ENCODE results near the gene MAPK6. TPM values are rescaled to one million over a fixed set of nuclear protein-coding genes. Genes with fewer than 3 reads are reported as not detected.

MAPK6 gene
- total and polyA plus RNA-seq, 4 donors, result 5.6 to 27.1 (median 16.9) TPM

DNA sequence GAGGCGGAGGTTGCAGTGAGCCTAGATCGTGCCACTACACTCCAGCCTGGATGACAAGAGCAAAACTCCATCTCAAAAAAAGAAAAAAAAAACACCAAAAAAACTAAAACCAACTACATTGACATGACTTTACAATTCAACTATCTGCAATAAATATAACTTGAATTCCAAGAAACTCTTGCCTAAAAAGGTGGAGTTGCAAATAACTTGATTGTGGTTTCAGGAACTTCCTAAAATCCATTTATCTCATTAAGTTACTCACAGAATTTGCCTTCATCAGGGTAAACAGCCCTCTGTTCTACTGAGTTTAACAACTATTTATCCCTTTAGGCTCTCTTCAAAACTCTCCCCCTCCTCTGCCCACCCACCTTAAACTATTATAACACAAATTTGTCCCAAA, 2.7 kb upstream of the MAPK6 start:
- Histone ChIP-seq H3K9me3 (ENCODE audit: control insufficient read depth, low read length) (no peaks in the 10 kb centered on the region), H3K4me3 (ENCODE audit: low read length in 2 of 2) (no peak overlapping the region), H3K27me3 (ENCODE audit: control insufficient read depth in 1 of 2, insufficient read depth in 2 of 2, low read length in 1 of 2) (no peaks in the 10 kb centered on the region), H3K36me3 (ENCODE audit: control insufficient read depth in 1 of 2, insufficient read depth in 2 of 2, low read length in 1 of 2) (no peaks in the 10 kb centered on the region), H3K27ac (ENCODE audit: low read depth in 1 of 2, low read length in 2 of 2) (no peak overlapping the region), H3K4me1 (ENCODE audit: control insufficient read depth in 1 of 2, insufficient read depth in 2 of 2, low read length in 2 of 2) (no peaks in the 10 kb centered on the region)
- ATAC-seq (ENCODE audit: low FRiP score) (no peak), DNase-seq (no peak)
- 97 to 100% methylated on average over 2 of the region's 2 CpGs for WGBS, 2 donors
- intact Hi-C loops (cut with DNase I), result no loop called here

DNA sequence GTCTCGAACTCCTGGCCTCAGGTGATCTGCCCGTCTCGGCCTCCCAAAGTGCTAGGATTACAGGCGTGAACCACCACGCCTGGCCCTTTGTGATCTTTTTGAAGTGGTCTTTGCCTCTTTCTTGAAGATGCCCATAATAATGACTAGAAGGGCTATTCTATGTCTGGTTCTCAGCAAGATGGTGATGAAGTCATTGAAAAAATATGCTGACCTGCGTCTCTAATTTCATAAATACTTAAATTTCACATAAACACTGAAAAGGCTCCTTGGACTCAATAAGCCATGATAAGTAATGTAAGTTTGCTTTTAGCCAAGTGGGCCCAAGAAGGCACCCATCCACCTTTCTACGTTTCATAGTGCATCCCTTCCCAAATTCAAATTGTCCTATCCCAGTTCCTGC, 775 bp upstream of the MAPK6 start:
- no peak overlapping the region for H3K27ac ChIP-seq (ENCODE audit: low read depth in 1 of 2, low read length in 2 of 2)
- no peaks in the 10 kb centered on the region for H3K36me3 ChIP-seq (ENCODE audit: control insufficient read depth in 1 of 2, insufficient read depth in 2 of 2, low read length in 1 of 2)
- no peaks in the 10 kb centered on the region for H3K4me1 ChIP-seq (ENCODE audit: control insufficient read depth in 1 of 2, insufficient read depth in 2 of 2, low read length in 2 of 2)
- no peak for ATAC-seq (ENCODE audit: low FRiP score)
- intact Hi-C loops (cut with DNase I), result no loop called here
- 87 to 88% methylated on average over 7 of the region's 7 CpGs for WGBS, 2 donors
- no peaks in the 10 kb centered on the region for H3K27me3 ChIP-seq (ENCODE audit: control insufficient read depth in 1 of 2, insufficient read depth in 2 of 2, low read length in 1 of 2)
- DNase-seq, result no peak
- no peaks in the 10 kb centered on the region for H3K9me3 ChIP-seq (ENCODE audit: control insufficient read depth, low read length)
- no peak overlapping the region for H3K4me3 ChIP-seq (ENCODE audit: low read length in 2 of 2)

DNA sequence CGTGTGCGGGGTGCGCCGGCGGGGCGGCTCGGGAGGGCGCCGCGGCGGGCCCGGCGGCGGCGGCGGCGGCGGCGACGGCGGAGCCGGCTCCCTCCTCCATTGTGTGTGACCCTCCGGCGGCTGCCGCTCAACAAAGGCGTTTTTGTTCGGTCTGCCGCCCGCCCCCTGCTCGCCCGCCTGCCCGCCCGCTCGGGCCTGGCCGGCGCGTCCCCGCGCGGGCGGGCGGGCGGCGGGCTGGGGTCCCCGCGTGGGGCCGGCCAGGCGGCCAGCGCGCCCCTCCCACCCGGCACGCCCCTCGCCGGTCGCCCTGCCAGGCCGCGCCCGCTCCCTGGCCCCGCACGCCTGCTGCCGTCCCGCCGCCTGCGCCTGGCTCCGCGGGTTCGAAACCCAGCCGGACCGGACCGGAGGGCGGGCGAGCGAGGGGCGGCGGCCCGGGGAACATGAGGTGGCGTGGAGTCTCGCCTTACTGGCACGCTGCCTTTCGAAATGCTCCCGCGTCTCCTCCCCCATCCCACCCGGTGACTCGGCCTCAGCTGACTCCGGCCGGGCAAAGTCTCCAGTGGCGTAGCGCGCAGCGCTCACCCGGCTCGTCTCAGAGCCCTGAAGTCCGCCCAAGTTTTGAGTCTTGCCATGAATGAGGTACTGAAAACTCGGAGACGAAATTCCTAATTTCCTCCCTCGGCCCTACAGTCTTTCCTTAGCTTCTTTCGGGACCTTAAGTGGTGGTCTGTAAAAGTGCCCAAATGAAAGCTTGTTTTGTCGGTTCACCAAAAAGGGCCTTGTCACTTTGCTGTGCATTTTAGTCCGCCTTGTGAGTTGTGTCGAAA, 588 bp downstream of the MAPK6 start:
- 0 to 1% methylated on average over 54 to 100 of the region's 100 CpGs for WGBS, 2 donors
- H3K4me3 ChIP-seq (ENCODE audit: low read length in 2 of 2), result peak overlapping the region; percentile 95 to 99
- no peaks in the 10 kb centered on the region for H3K4me1 ChIP-seq (ENCODE audit: control insufficient read depth in 1 of 2, insufficient read depth in 2 of 2, low read length in 2 of 2)
- H3K27me3 ChIP-seq (ENCODE audit: control insufficient read depth in 1 of 2, insufficient read depth in 2 of 2, low read length in 1 of 2), result no peaks in the 10 kb centered on the region
- H3K9me3 ChIP-seq (ENCODE audit: control insufficient read depth, low read length), result no peaks in the 10 kb centered on the region
- intact Hi-C loops (cut with DNase I), result loop anchor here in 1 of 2 donors (2.0 kb wide), 1 partner anchor 47 kb away; no protein-coding TSS in a partner anchor
- H3K27ac ChIP-seq (ENCODE audit: low read depth in 1 of 2, low read length in 2 of 2), result peak overlapping the region; percentile 96 to 98
- DNase-seq, result peak; percentile 93 to 96
- peak; percentile 87 for ATAC-seq (ENCODE audit: low FRiP score)
- H3K36me3 ChIP-seq (ENCODE audit: control insufficient read depth in 1 of 2, insufficient read depth in 2 of 2, low read length in 1 of 2), result no peaks in the 10 kb centered on the region

DNA sequence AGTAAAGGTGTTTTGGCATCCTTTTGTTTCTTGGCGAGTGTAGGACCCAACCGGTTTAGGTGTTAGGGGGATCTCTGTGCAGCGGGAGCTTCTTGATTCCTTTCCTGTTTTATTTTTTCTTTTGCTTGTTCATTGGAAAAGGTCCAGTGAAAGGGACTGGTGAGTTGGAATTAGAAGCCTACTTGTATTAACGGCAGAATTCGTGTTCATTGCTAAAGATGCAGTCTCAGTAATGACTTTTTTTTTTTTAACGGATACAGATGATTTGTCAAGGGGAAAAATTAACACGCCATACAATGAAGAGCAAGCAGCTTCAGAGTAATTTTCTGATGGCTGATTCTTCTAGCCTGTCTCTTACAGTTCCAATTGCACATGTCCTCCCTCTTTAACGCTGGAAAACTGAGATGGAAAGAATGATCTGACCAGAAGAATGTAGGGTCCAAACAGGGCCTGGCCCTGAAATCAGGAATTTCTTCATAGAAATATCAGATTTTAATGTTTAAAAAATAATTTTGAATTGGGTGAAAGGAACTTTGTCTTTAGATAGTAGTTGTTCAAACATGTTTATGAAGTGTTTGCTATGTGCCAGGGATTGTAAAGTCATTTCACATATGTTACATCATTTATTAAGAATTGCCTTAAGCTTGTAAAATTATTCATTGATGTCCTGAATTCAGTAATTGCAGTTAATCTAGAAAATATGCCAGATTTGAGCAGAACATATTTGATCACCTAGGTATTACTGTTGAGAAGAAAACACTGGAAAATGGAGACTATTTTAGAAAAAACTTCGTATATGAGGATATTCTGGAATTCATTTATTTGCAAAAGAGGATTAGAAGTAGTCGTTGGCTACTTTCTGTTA, 1.4 kb downstream of the MAPK6 start:
- DNase-seq (no peak), ATAC-seq (ENCODE audit: low FRiP score) (no peak)
- Histone ChIP-seq H3K4me1 (ENCODE audit: control insufficient read depth in 1 of 2, insufficient read depth in 2 of 2, low read length in 2 of 2) (no peaks in the 10 kb centered on the region), H3K27ac (ENCODE audit: low read depth in 1 of 2, low read length in 2 of 2) (peak overlapping the region; percentile 96 to 98), H3K4me3 (ENCODE audit: low read length in 2 of 2) (peak overlapping the region; percentile 95 to 99), H3K27me3 (ENCODE audit: control insufficient read depth in 1 of 2, insufficient read depth in 2 of 2, low read length in 1 of 2) (no peaks in the 10 kb centered on the region), H3K9me3 (ENCODE audit: control insufficient read depth, low read length) (no peaks in the 10 kb centered on the region), H3K36me3 (ENCODE audit: control insufficient read depth in 1 of 2, insufficient read depth in 2 of 2, low read length in 1 of 2) (no peaks in the 10 kb centered on the region)
- intact Hi-C loops (cut with DNase I), result loop anchor here in 1 of 2 donors (2.0 kb wide), 1 partner anchor 48 kb away; no protein-coding TSS in a partner anchor
- WGBS, 2 donors, result 1 to 2% methylated on average over 10 of the region's 10 CpGs

DNA sequence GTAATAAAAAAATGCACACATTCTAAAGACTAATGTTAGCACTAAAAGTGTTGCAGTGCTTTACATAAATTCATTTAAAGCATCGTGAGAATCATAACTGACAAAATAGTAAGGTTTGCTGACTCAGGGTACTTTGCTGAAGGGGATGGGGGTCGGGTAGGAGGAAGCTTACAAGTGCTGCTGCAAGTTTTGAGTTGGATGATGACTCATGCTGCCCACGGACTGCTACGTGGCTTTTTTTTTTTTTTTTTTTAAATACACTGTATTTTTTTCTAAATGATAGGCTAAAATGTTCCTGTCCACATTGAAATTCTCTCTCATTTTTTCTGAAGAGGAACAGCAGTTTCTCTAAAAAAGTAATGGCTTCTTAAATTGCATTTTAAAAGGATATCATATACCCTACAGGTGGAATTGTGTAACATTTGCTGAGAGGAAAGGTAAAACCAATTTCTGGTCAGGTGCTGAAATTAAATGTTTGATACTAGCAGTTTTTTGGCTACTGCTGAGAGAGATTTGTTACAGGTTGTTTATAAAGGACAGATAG, 2.2 kb downstream of the MAPK6 start:
- intact Hi-C loops (cut with DNase I), result loop anchor here in 1 of 2 donors (2.0 kb wide), 1 partner anchor 48 kb away; no protein-coding TSS in a partner anchor
- no peaks in the 10 kb centered on the region for H3K27me3 ChIP-seq (ENCODE audit: control insufficient read depth in 1 of 2, insufficient read depth in 2 of 2, low read length in 1 of 2)
- H3K4me1 ChIP-seq (ENCODE audit: control insufficient read depth in 1 of 2, insufficient read depth in 2 of 2, low read length in 2 of 2), result no peaks in the 10 kb centered on the region
- DNase-seq (peak in 1 of 2 donors; percentile 62), ATAC-seq (ENCODE audit: low FRiP score) (no peak)
- no peak overlapping the region for H3K27ac ChIP-seq (ENCODE audit: low read depth in 1 of 2, low read length in 2 of 2)
- H3K9me3 ChIP-seq (ENCODE audit: control insufficient read depth, low read length), result no peaks in the 10 kb centered on the region
- no peak overlapping the region for H3K4me3 ChIP-seq (ENCODE audit: low read length in 2 of 2)
- 0% methylated on average over 4 of the region's 4 CpGs for WGBS, 2 donors
- H3K36me3 ChIP-seq (ENCODE audit: control insufficient read depth in 1 of 2, insufficient read depth in 2 of 2, low read length in 1 of 2), result no peaks in the 10 kb centered on the region

DNA sequence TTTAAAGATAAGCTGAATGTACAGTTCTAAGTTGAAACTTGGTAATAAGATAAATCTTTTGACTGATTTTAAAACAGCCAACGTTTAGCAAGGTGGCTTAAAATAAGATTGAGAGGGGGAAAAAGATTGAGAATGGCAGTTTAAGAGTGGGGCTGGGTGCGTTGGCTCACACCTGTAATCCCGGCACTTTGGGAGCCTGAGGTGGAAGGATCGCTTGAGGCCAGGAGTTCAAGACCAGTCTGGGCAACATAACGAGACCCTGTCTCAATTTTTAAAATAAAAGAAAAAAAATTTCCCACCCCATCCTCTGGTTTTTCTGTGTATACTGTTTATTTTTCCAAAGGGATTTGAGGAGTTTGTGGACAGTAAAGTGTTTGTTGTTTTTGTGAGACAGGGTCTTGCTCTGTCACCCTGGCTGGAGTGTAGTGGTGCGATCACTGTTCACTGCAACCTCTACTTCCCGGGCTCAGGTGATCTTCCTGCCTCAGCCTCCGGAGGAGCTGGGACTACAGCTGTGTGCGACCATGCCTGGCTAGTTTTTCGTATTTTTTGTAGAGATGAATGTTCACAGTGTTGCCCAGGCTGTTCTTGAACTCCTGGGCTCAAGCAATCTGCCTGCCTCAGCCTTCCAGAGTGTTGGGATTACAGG, 3.0 kb downstream of the MAPK6 start:
- H3K9me3 ChIP-seq (ENCODE audit: control insufficient read depth, low read length), result no peaks in the 10 kb centered on the region
- WGBS, 2 donors, result 61% methylated on average over 10 of the region's 10 CpGs
- H3K27me3 ChIP-seq (ENCODE audit: control insufficient read depth in 1 of 2, insufficient read depth in 2 of 2, low read length in 1 of 2), result no peaks in the 10 kb centered on the region
- no peak for ATAC-seq (ENCODE audit: low FRiP score)
- H3K36me3 ChIP-seq (ENCODE audit: control insufficient read depth in 1 of 2, insufficient read depth in 2 of 2, low read length in 1 of 2), result no peaks in the 10 kb centered on the region
- peak overlapping the region in 1 of 2 donors; percentile 48 for H3K27ac ChIP-seq (ENCODE audit: low read depth in 1 of 2, low read length in 2 of 2)
- H3K4me1 ChIP-seq (ENCODE audit: control insufficient read depth in 1 of 2, insufficient read depth in 2 of 2, low read length in 2 of 2), result no peaks in the 10 kb centered on the region
- intact Hi-C loops (cut with DNase I), result loop anchor here in 1 of 2 donors (2.0 kb wide), 1 partner anchor 49 kb away; no protein-coding TSS in a partner anchor
- no peak overlapping the region for H3K4me3 ChIP-seq (ENCODE audit: low read length in 2 of 2)
- DNase-seq, result no peak

DNA sequence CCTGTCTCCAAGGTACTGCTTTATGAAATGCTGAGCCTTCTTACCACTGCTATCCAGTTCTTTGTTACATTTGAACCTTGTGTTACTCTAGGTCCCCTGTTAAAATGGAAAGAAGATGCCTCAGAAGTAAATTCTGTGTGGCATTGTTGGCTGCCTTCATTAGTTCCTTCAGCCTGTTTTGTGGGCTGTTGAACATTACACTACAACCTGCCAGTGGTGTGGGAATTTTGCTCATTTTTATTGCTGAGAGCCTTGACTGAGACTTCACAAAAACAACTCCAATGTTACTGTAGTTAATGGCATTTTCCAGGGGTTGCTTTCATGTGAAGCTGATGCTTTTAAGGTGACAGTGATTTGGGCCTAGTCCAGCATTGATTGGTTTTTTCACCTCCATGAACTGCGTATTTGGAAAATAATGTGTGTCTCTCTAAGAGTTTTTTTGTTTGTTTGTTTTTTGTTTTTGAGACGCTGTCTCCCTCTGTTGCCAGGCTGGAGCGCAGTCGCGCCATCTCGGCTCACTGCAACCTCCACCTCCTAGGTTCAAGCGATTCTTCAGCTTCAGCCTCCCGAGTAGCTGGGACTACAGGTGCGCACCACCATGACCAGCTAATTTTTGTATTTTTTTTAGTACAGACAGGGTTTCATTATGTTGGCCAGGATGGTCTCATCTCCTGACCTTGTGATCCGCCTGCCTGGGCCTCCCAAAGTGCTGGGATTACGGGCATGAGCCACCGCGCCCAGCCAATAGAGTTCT, 4.3 kb downstream of the MAPK6 start:
- Histone ChIP-seq H3K27ac (ENCODE audit: low read depth in 1 of 2, low read length in 2 of 2) (no peak overlapping the region), H3K36me3 (ENCODE audit: control insufficient read depth in 1 of 2, insufficient read depth in 2 of 2, low read length in 1 of 2) (no peaks in the 10 kb centered on the region), H3K4me3 (ENCODE audit: low read length in 2 of 2) (no peak overlapping the region), H3K9me3 (ENCODE audit: control insufficient read depth, low read length) (no peaks in the 10 kb centered on the region), H3K4me1 (ENCODE audit: control insufficient read depth in 1 of 2, insufficient read depth in 2 of 2, low read length in 2 of 2) (no peaks in the 10 kb centered on the region), H3K27me3 (ENCODE audit: control insufficient read depth in 1 of 2, insufficient read depth in 2 of 2, low read length in 1 of 2) (no peaks in the 10 kb centered on the region)
- no peak for ATAC-seq (ENCODE audit: low FRiP score)
- 97% methylated on average over 13 of the region's 13 CpGs for WGBS, 2 donors
- DNase-seq, result no peak
- intact Hi-C loops (cut with DNase I), result no loop called here

Measured in aorta (tissue), 5 donors.